ENCODE results near the gene C9orf72. TPM values are rescaled to one million over a fixed set of nuclear protein-coding genes. Genes with fewer than 3 reads are reported as not detected.

C9orf72 gene
- total and polyA plus RNA-seq, 2 of the 8 experiments (the other 6 are each of a cell fraction or from before 2014, with no cell fraction given) = 7.2 to 17.5 TPM

- no peak for TF ChIP-seq EGR1 (IDR thresholded peaks at IDR 0.05; ENCODE audit: borderline replicate concordance, low read depth, low read length)
Observed at GRCh38 chr9:27554712-27555111, 18.6 kb downstream of the C9orf72 start (continued).
